ENCODE measurements around the gene ARHGAP12.

- TF ChIP-seq CTCF (IDR thresholded peaks at IDR 0.05; ENCODE audit: extremely low read depth in 1 of 2, insufficient read depth in 1 of 2, low read depth in 1 of 2, low read length in 2 of 2): no peak
- TF ChIP-seq MYC (IDR thresholded peaks at IDR 0.05; ENCODE audit: low read depth, low read length): no peak
- TF ChIP-seq GATA2 (IDR thresholded peaks at IDR 0.05; ENCODE audit: insufficient read depth, insufficient read length, low read depth, low read length): no peak
- TF ChIP-seq POLR2A (IDR thresholded peaks at IDR 0.05; ENCODE audit: low read depth, low read length): no peak
Measured at GRCh38 chr10:31789555-31789954, 139.1 kb downstream of the ARHGAP12 start.

Data from endothelial cell of umbilical vein (primary cell).